ENCODE results near the gene EGFL8. TPM values are rescaled to one million over a fixed set of nuclear protein-coding genes. Genes with fewer than 3 reads are reported as not detected.

The EGFL8 gene
- total and polyA plus RNA-seq, 2 of the 8 experiments (the other 6 are each of a cell fraction or from before 2014, with no cell fraction given), result 5.0 to 9.2 TPM

DNA sequence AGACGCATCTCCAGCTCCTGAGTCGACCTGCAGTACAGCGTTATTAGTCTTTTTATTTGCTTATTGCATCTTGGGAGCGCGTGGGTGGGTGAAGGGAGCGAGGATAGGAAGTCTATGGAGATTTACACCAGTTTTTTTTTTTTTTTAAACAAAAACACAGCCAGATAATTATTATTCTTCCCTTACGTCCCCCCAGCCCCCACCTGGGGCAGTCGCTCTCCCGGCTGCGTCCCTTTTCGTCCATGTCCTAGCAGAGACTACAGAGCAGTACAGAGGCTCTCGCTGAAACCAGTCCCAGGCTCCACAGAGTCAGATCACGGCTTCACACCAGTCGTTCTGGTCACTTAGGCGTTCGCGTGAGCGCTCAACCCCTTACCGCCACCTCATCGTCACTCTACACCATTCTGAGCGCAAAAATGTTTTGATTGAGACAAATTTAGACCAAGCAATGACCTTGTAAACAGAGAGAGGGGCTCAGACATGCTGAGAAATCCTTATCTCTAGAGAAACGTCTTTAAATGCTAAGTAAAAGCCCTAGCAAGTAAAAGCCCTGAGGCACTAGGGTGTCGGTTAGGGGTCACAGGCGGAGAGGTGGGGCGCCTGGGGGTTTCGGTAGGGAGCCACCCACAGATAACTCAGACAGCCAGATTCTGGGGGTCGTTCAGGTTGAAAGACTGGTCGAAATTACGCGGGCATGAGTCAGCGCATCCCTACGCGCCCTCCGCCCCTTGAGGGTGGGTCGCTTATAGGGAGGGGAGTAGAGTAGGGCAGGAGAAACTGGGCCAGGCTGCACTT, 11.4 kb upstream of the EGFL8 start:
- Histone ChIP-seq H2BK20ac (ENCODE audit: low read length) (0 out of 2 replicates have a peak overlapping the region, but pooled peaks have one; percentile 21), H4K91ac (replicated peaks; ENCODE audit: insufficient read length, low read length) (peak overlapping the region; percentile 58), H4K5ac (ENCODE audit: insufficient read length, low read depth, low read length) (no peak overlapping the region), H2AFZ (ENCODE audit: low read length) (no peak overlapping the region; the same call in 1 of the 2 replicates), H4K8ac (ENCODE audit: extremely low read depth, insufficient read depth, low read length) (no peak overlapping the region; the same call in 1 of the 2 replicates), H3K18ac (ENCODE audit: extremely low read depth, low read length) (peak overlapping the region; percentile 84), H3K79me1 (ENCODE audit: low read depth, low read length) (0 out of 2 replicates have a peak, but pooled peaks cover 3% of the 10 kb centered on the region), H2BK5ac (ENCODE audit: low read depth, low read length) (peak overlapping the region; percentile 69; the same call in 1 of the 2 replicates), H2BK120ac (replicated peaks; ENCODE audit: low read depth, low read length) (peak overlapping the region; percentile 77), H3K23me2 (ENCODE audit: low read depth, low read length) (peaks cover 25% of the 10 kb centered on the region), H3K56ac (replicated peaks; ENCODE audit: insufficient read length, low read depth, low read length) (no peak overlapping the region), H3K27me3 (replicated peaks in 1 of 4; ENCODE audit: control insufficient read depth in 3 of 4, extremely low read depth in 1 of 4, insufficient read depth in 3 of 4, low read length in 3 of 4) (peaks cover 4 to 41% (median 37%) of the 10 kb centered on the region in 4 experiments), H3K4me3 (ENCODE audit: extremely low read depth in 1 of 4, insufficient read depth in 2 of 4, low read depth in 3 of 4, low read length in 4 of 4) (peak overlapping the region; percentile 77 to 98 (median 92)), H4K20me1 (replicated peaks in 1 of 2; ENCODE audit: control insufficient read depth in 1 of 2, insufficient read depth in 2 of 2, low read length in 2 of 2) (no peaks in the 10 kb centered on the region), H3K23ac (ENCODE audit: insufficient read length) (no peak overlapping the region), H3K9ac (replicated peaks in 1 of 4; ENCODE audit: extremely low read depth in 1 of 4, low read depth in 3 of 4, low read length in 3 of 4) (peak overlapping the region; percentile 31 to 80 (median 73); a peak in 6 of 7 replicates), H3K4ac (replicated peaks; ENCODE audit: insufficient read length, low read depth, low read length) (peak overlapping the region; percentile 24), H2BK12ac (ENCODE audit: low read depth, low read length) (peak overlapping the region; percentile 71; the same call in 1 of the 2 replicates), H3K14ac (ENCODE audit: insufficient read length) (no peak overlapping the region), H3K4me2 (ENCODE audit: insufficient read depth in 1 of 2, low read depth in 2 of 2, low read length in 2 of 2) (peak overlapping the region; percentile 92 to 94), H3K36me3 (ENCODE audit: control insufficient read depth in 2 of 4, insufficient read depth in 4 of 4, low read length in 3 of 4) (peaks cover 4 to 12% (median 10%) of the 10 kb centered on the region in 4 experiments; a peak in 6 of 8 replicates), H2BK15ac (ENCODE audit: low read length) (peak overlapping the region; percentile 19; the same call in 1 of the 2 replicates), H2AK5ac (ENCODE audit: low read depth, low read length) (0 out of 2 replicates have a peak overlapping the region, but pooled peaks have one; percentile 43), H3K9me3 (ENCODE audit: insufficient read depth in 2 of 2, low read depth in 1 of 2, low read length in 1 of 2) (no peaks in the 10 kb centered on the region), H3K4me1 (replicated peaks in 1 of 4; ENCODE audit: control insufficient read depth in 3 of 4, insufficient read depth in 4 of 4, low read length in 3 of 4) (peaks cover 12 to 29% (median 16%) of the 10 kb centered on the region in 4 experiments), H3K79me2 (ENCODE audit: control insufficient read depth in 1 of 2, insufficient read depth in 2 of 2, low read length in 2 of 2) (peaks cover 0 to 5% of the 10 kb centered on the region in 2 experiments; a peak in 1 of 4 replicates), H3K27ac (ENCODE audit: low read depth, low read length) (no peak overlapping the region; the same call in 1 of the 2 replicates)
- FAIRE-seq (no peak), DNase-seq (ENCODE audit: low read depth in 1 of 2, low spot score in 2 of 2) (peak in 1 of 2 experiments; percentile 67)
- CTCF ChIA-PET (ENCODE audit: partially characterized antibody), result interaction anchor here (1.0 to 3.3 kb wide), 9 partner anchors 11 to 43 kb away, joined by 3 to 19 read pairs (median 4); partner anchors contain the start of gene EGFL8
- POLR2A ChIA-PET (ENCODE audit: partially characterized antibody), result interaction anchor here (0.7 to 4.7 kb wide), 17 partner anchors 11 to 82 kb away, joined by 3 to 30 read pairs (median 4); partner anchors contain the start of genes AGPAT1, ATF6B, EGFL8 and FKBPL
- TF ChIP-seq CHD2 (IDR thresholded peaks at IDR 0.05; ENCODE audit: low read length), result no peak
- TF ChIP-seq ASH2L (IDR thresholded peaks at IDR 0.05; ENCODE audit: low read length), result peak; percentile 3
- no peak for TF ChIP-seq SP2 (IDR thresholded peaks at IDR 0.05; ENCODE audit: low read length)
- peak; percentile 35; the same call in 1 of the 2 replicates for TF ChIP-seq CREB1 (IDR thresholded peaks at IDR 0.05)
- TF ChIP-seq JUN (IDR thresholded peaks at IDR 0.05; ENCODE audit: low read depth, low read length), result no peak
- peak; percentile 44; the same call in 1 of the 2 replicates for TF ChIP-seq MAFK (IDR thresholded peaks at IDR 0.05; ENCODE audit: low read depth, low read length)
- TF ChIP-seq SAP30 (IDR thresholded peaks at IDR 0.05; ENCODE audit: insufficient read depth, insufficient replicate concordance, low read length), result no peak
- peak; percentile 59; the same call in 1 of the 2 replicates for TF ChIP-seq JUND (IDR thresholded peaks at IDR 0.05; ENCODE audit: low read length)
- TF ChIP-seq, protein P1, sequence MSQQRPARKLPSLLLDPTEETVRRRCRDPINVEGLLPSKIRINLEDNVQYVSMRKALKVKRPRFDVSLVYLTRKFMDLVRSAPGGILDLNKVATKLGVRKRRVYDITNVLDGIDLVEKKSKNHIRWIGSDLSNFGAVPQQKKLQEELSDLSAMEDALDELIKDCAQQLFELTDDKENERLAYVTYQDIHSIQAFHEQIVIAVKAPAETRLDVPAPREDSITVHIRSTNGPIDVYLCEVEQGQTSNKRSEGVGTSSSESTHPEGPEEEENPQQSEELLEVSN (IDR thresholded peaks at IDR 0.05), result no peak
- TF ChIP-seq BACH1 (IDR thresholded peaks at IDR 0.05; ENCODE audit: low read length), result peak; percentile 41; the same call in 1 of the 2 replicates
- WGBS, 2 experiments (ENCODE audit: extremely low coverage in 1 of 2, insufficient coverage in 1 of 2, insufficient read length in 1 of 2, insufficient replicate concordance in 2 of 2, low coverage in 1 of 2, low lambda C conversion rate in 2 of 2, missing lambda C conversion rate in 1 of 2), result 4% methylated on average over 35 of the region's 35 CpGs; no CpG with 5 or more reads in 1 of the 2 experiments

Data from H1 (cell line).